GM20431 (cell line): ENCODE data around the gene TIGD2.

Experiments
- in situ Hi-C: fragments of 300-500 bp; cut with MseI, MboI; formaldehyde crosslinking; loops from one replicate; pipeline ENCODE4 v1.15.0; 2020; ENCODE audit warnings: low sequenced_read_pairs; ENCODE audit not compliant: unreplicated experiment

Gene TIGD2

DNA sequence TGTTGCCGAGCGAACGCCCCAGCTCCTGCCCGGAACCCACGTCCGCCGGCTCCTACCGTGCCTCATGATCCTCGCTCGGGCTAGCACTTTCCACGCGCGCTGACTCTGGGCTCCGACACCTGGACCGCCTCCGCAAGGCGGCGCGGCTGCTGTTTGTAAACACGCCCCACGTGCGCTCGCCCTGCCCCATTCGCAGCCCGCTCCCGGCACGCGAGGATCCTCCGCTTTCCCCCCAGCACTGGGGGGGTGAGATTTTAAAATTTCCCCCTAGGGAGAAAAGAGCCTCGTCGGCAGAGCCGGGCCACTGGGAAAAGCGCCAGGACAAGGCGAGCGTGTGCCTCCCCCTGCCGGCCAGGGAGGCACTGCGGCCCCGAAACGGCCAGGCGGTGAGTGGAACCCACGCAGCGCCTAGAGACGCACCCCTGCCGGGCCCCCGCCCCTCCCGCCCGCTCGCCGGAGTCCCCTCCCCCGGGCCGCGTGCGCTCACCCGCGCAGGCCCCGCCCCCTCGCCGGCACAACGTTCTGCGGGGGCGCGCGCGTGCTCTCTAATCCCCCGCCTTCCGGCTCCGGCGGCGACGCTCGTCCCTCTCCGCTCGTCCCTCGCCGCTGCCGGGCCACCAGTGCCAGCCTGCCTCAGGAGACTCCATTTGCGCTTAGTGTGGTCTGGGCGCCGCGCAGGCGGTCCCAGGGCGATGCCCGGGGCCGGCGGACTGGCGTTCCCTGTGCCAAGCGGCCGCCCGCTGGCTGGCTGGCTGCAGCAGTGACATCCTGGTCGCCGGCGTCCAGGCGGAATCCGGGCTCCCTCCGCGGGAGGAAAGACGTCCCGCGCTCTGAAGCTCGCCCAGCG, at the start of gene TIGD2:
Gene TIGD2 (plus strand): TSS at position 548 of the 847 bp plus-strand sequence. CDS start 1,442 bp downstream, outside the sequence.
- in situ Hi-C loops, result no loop called here

DNA sequence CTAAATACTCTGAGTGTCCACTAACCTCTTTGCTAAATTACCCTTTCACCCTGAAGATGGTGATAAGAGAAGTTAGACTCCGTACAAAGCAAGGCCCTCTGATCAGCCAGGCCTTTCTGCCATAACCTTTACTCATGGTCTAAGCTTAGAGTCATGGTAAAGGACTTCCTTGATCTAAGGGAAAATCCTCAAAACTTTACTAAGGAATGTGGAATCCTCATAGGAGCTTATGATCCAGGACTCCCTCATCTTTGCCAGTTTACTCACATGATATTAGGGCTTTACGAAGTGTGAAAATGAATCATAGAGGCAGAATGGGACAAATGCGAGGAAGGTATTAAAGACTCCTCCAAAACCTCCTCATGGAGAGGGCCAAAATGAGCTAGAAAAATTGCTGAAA, 46.5 kb upstream of the TIGD2 start:
- in situ Hi-C loops, result no loop called here

DNA sequence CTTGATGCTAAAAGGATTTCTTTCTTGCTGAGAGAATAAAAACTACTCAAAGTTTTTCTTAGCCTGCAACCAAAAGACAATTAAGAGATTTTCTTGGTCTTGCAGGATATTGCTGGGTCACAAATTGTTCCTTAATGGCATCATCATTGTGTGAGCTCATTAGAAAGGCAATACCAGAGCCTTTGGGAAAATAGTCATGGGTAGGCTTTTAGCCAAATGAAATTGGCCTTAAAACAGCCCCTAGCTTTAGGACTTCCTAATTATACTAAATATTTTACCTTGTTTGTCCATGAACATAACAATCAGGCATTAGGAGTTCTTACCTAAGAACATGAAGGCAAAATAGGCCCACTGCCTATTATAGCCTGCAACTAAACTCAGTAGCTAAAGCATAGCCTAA, 43.9 kb upstream of the TIGD2 start:
- in situ Hi-C loops, result no loop called here

DNA sequence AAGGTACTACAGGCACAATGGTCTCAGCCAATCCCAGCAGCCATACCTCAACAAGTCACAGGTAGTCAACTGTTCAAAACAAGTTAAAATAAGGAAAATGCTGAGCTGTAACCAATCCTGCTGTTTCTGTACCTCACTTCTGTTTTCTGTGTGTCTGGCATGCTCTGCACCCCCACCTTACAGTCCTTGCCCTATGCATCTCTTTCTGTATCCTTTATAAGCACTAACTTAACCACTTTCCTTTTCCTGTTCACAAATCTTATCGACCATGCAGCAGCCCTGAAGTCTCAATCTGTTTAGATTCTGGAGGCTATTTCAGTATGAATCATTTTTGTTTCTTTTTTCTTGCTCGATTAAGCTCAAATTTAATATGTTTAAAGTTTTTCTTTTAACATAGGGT, 41.9 kb upstream of the TIGD2 start:
- in situ Hi-C loops, result no loop called here

DNA sequence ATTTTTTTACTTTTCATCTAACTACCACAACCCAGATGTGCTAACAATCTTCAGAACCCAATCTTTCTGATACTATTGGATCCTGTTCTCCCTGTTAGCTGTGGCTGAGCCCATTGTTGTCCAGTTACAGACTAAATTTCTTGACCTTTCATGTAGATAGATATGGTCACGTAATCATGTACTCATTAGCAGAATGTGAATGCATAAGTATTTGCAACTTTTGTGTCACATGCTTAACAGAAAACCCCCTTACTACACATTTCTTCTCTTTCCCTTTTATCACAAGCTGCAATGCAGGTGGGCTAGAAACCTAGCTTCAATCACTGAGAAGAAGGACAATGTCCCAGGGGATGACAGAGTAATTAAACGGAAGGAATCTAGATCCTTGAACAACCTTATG, 41.3 kb upstream of the TIGD2 start:
- in situ Hi-C loops, result no loop called here

DNA sequence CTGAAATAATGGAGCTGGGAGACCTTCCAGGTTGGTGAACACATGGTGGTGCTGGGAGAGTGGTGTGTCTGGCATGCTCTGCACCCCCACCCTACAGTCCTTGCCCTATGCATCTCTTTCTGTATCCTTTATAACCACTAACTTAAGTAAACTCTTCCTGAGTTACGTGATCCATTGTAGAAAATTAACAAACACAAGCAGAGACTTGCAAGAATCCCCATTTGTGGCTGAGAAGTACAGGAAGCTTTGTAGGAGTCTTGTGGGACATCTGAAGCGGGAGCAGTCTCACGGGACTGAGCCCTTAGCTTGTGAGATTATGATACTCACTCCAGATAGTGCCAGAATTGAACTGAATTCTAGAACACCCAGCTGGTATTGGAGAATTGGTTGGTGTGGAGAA, 40.0 kb upstream of the TIGD2 start:
- in situ Hi-C loops, result no loop called here

DNA sequence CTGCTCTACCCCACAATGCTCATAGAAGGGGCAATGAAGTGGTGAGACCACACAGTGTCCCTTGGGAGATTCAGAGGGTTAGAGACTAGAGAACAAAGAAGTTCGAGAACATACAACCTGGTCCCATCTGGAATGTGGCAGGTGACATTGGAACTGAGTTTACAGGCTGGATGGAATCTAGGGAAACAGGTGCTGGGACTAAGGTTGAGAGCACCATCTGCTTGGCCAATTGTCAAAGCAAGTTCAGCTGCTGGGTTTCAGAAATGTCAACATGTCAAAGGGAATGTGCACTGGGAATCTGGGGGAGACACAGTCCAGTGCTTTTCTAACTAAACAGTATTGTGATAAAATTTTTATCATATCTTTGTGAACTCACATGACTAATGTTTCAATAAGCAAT, 38.4 kb upstream of the TIGD2 start:
- in situ Hi-C loops, result no loop called here

DNA sequence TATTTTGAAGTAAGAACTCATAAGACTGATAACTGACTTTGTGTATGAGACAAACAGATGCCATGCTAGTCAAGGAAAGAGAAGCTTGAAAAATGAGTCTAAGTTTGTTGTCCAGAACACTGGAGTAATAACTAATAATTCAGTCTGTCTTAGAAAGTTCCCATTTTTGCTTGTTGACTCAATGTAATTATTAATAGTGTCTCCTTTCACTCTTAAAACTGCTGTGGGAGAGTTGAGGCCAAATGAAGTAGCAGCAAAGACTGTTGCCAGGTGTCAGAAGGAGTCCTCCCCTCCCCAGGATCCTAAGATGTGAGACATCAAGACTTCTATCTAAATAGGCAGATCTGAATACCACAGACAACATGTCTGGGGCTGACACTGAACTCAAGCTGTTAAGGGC, 33.6 kb upstream of the TIGD2 start:
- in situ Hi-C loops, result no loop called here

DNA sequence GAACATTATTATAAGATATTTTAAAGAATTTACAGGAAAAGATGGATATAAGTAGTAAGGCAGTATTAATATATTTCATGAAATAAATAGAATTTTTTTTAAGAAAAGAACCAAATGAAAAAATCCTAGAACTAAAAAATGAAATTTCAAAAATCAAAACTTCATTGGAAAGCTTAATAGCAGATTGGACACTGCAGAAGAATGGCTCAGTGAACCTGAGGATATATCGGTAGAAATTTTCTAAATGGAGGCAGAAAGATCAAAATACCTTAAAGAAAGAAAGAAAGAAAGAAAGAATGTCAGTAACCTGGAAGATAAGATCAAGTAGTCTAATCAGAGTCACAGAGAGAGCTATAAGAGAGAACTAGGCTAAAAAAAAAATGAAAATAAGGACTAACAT, 33.0 kb upstream of the TIGD2 start:
- in situ Hi-C loops, result no loop called here

DNA sequence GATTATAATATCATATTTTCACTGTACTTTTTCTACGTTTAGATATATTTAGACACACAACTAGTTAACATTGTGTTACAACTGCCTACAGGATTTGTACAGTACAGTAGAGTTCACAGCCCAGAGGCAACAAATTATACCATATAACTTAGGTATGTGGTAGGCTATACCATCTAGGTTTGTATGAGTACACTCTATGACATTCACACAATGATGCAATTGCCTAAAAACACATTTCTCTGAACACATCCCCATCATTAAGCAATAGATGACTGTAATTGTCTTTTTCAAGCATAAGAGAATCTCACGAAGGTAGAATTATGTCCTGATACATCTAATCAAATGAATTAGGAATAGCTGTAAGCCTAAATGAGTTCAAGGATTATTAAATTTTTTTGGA, 12.3 kb upstream of the TIGD2 start:
- in situ Hi-C loops, result no loop called here

DNA sequence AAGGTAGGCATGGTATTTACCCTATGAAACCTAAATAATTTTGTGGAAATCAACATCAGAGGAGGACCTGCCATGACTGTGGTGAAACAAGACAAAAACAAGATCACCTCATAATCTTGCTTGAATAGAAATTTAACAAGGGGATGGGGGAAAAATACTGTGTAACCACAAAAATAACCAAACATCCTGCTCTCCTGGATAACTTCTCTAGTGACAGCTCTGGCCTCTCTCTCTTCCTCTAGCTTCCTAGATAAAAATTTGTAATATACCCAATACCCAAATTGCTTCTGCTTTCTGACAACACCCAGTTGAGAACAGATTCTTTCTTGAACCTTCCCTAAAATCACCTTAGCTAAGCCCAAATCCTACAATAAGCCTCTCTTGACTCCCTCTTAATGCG, 11.9 kb upstream of the TIGD2 start:
- in situ Hi-C loops, result no loop called here

DNA sequence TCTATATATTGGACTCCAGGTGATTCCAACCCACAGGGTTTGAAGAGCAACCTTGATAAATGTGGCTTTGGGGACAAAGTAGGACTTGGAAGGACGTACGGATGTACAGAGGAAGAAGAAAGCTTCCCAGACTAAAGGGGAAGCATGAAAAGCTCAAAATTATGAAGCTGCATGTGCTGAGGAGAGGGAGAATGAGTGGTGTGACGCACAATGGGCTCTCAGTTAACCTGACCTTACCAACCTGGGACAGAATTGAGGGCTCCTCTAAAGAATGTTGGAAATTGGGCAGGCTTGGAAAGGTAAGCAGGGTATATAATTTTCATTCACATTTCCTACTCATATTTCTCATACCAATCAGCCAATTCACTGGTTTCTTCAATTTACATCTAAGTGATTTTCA, 10.5 kb upstream of the TIGD2 start:
- in situ Hi-C loops, result no loop called here

DNA sequence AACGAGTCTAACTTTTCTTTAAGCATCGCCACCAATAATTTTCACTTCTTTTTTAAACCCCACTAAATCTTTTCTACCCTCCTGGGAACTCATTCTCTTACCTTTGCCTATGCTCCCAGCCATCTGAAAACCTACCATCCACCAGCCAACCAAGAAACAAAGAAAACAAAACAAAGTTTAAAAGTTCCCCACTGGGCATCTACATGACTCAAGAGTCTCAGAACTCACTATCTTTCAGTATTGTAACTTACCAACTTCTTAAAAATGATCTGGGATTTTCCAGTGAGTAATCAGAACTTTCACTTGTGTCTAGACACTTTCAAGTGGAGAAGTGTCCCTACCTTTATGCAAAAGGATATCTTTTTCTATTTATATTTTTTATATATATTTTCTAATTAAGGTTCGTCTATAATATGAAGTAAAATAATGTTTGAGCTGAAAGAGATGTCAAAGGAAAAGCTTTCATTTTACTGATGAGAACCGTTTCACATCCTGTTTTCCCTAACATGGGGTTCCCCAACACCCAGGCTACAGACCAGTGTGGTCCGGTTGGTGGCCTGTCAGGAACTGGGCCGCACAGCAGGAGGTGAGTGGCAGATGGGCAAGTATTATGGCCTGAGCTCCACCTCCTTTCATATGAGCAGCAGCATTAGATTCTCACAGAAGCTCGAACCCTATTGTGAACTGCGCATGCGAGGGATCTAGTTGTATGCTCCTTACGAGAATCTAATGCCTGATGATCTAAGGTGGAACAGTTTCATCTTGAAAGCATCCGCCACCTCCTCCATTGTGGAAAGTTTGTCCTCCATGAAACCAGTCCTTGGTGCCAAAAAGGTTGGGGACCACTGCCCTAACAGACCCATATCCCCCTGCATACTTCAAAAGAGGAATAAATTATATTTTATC, 9.8 kb upstream of the TIGD2 start:
- in situ Hi-C loops, result no loop called here

DNA sequence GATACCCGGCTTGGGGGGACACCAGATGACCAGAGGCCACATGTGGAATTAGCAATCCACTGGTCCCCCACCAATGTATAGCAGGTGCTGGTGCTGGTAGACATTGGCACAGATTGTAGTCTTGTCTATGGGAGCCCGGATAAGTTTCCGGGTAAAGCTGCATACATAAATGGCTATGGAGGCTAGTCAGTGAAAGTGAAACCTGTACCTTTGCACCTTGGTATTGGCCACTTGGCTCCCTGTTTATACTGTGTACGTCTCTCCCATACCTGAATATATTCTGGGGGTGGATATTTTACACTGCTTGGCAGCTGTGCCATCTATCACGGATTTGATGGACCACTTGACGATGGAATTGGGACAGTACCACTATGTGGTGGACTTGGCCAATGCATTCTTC, 5.6 kb upstream of the TIGD2 start:
- in situ Hi-C loops, result no loop called here

DNA sequence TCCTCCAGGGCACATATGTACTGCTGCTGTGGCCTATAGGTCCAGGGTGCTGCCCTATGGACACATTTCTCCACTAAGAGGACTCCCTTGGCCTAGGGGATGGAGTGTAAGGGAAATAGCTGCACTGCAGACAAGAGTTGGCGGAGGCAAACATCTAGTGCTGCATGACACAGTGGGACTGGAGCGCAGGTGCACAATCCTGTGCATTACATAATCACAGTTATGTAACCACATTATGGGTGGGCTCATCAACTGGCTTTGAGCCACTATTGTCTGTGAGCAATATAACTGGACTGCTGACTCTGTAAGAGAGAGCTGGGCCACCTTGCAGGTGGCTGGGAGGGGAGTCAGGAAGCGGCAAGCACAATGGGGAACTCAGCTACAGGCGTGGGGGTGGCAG, 3.2 kb upstream of the TIGD2 start:
- in situ Hi-C loops, result no loop called here

DNA sequence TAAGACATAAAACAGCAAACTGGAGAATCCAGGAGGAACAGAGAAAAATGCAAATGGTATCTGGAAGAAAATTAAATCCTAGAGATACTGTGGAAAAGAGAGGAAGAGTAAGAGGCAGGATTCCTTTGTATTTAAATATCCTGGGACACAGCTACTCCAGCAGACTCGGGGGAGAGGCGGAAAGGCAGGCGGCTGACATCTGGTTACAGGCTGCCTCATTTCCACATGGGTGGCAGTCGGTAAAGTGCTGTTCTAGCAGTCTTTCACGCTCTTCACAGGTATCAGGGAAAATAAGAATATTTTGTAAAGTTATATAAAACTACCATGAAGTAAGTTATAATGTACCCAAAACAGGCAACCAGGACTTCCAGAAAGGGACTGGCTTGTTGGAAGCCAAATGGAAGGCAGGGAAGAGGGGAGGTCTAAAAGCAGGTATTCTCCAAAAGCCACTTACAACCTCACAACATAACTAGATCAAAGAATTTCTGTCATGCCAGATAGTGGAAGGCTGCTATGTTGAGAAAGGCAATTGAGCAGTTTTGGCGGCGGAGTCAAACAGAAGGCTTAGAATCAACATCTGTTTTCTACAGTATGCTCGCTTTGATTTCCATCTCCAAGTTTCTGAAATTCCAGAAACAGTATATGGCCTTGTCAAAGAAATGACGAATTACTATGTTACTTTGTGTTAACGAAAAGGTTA, 1.3 kb upstream of the TIGD2 start:
- in situ Hi-C loops, result no loop called here

DNA sequence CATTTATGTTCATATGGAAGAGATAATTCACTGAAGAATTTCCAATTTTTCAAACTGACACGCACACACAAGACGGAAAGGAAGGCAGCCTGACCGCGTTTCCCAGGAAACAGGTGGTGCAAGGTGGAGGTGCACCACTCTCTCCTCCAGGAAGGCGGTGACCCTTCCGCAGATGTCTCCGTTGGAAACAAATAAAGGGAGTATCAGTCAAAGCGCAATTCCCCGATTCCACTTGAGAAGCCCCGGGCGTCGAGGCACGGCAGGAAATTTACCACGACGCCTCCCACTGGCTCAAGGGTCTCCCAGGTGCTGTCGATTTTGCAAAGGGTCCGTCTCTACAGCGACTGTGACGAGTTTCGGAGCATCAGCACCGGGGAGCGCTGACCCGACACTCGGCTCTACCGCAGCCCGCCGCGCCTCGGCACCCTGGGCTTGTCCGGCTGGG, 770 bp upstream of the TIGD2 start:
- in situ Hi-C loops, result no loop called here

DNA sequence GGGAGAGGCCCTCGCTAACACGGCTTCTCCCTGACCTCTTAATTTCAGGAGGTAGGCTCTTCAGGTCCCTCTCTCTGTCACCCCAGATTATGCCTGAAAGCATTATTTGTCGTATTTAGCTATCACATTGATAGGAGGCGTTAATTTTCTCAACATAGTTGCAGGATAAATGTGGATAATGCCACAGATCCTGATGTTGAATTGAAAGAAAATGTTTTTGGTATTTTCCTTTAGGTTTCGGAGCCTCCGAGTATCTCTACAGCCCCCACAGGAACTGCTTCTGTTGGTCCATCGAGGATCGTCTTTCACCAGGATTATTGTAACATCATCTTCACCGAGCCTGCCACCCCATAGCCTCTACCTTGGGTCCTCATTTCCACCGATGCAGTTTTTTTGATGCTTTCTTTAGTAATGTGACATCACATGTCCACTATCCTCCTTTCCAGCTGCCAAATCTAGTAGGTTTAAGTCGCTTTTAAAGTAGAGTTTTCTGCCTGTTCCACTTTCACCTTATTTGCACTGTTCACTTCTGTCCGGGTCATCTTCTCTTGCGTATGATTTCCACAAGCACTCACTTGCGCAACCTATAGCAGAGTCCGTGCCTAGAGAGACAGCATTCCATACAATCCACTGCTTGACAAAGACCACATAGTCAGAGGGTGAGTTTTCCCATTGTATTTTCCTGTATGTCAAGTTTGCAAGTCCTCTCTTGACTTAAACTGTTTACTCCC, 665 bp downstream of the TIGD2 start:
- in situ Hi-C loops, result no loop called here

DNA sequence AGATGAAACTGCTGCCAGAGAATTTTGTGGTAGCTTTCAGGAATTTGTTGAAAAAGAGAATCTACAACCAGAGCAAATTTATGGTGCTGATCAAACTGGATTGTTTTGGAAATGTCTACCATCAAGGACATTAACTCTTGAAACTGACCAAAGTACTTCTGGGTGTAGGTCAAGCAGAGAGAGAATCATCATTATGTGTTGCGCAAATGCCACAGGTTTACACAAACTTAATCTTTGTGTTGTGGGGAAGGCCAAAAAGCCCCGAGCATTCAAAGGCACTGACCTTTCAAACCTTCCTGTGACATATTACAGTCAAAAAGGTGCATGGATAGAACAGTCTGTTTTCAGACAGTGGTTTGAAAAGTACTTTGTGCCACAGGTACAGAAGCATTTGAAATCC, 2.1 kb downstream of the TIGD2 start:
- in situ Hi-C loops, result no loop called here

DNA sequence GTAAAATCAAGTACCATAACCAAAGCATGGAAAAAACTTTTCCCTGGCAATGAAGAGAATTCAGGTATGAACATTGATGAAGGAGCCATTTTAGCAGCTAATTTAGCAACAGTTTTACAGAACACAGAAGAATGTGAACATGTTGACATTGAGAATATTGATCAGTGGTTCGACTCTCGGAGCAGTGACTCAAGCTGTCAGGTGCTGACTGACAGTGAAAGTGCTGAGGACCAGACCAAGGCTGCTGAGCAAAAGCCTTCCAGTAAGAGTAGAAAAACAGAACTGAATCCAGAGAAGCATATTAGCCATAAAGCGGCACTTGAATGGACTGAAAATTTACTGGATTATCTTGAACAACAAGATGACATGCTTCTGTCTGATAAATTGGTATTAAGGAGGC, 2.8 kb downstream of the TIGD2 start:
- in situ Hi-C loops, result no loop called here
